Cerebellar cortex (tissue), 1 donor: Measurements from ENCODE around the gene SLC22A15.
"Not testable (repeated sequence)": the region's sequence is repeated elsewhere in the genome, so short reads cannot be mapped to it uniquely, and the experiment has no call there.

Source experiments
- DNase-seq: peaks from one replicate; pipeline ENCODE4 v3.0.0-alpha.2; 2015; ENCODE audit warnings: low spot score

The SLC22A15 gene

DNA sequence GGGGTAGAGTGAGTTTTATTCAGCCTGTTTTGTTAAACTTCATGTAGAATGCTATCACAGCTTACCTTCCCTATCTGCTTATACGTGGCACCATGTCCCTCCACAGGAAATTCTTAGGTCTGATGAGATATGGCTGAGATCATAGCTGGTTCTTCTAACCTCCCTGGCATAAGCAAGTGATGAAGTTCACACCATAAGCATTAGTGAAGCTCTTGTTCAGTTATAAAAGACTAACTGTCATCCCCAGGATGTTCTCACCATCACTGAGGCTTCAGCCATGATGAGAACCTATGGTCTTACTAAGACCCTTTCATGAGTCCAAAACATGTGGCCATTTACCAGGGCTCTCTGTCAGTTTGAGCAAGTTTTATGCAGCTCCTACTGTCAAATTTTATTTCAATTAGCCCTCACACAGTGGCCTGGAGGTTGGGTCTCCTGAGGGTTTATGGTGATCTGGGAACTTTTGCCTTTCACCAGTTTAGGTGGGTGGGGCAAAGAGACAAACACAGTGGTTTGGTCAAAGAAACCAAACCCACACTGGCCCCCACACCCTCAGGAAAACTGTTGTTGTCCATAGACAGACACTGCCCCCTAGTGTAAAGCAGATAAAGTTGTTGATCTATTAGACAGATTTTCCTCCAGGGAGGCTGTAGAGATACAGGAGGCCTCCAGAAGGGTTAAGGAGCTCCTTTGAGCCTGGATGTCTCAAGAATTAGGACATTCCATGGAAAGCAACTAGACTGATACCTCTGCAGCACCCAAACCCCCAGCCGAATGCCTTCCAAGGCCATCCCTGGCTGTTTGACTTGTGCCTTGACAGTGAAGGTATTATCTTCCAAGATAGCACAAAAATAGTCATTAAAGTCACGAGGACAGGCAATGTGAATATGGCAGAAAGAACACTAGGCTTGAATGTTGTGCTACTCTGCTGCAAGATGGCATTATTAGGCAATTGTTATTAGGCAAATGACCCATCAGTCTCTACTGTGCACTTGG lies 5.0 kb downstream of the SLC22A15 start:
- DNase-seq = peak; percentile 68

DNA sequence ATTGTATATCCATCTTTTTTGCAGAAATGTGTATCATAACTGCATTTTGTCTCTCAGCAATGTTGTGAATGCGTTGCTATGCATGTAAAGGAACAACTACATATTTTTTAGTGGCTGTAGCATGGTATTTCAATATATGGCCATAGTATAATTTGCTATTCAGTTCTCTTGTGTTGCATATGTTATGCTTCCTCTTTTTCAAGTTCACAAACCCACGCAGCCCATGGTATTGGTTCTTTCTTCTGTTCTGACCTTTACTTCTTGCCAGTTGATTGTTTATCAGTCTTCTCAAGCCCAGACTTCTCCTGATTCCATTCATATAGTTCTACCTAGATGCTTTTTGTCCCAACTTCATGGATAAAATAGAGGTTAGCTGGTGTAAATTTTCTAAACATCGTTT lies 6.1 kb downstream of the SLC22A15 start:
- DNase-seq = no peak

DNA sequence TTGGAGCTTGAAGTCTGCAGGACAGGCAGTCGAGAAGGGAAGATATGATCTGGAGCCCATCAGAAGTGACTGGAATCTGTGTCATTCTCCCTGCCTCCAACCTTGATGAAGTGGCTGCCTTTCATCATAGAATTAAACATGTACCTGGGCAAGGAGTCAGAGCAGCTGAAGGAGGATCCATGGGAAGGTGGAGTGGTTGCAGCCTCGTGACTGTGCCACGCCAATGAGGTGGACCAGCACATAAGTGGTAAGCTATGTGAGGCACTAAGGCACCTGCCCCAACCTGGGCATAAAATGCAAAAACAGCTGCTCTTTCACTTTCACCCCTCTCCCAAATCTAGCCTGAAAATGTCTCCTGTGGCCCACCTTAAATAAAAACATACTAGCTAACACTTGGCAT lies 7.3 kb downstream of the SLC22A15 start:
- no peak for DNase-seq

DNA sequence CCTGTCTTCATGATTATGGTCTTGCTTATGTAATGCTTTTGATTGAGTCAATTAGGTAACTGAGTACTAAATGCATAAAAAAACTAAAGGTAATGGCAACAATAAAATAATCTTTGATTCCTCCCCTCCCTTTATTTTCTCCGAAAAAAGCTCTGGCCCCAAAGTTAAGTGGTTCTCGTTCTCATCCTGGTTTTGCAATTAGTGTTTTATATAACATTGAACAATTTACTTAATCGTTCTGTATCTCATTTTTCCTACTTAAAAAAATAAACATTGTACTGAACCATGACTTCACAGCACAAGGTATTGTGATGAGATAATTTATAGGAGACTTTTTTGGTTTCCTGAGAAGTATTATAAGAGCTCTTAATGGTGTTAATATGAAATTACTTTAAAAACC lies 11.3 kb downstream of the SLC22A15 start:
- DNase-seq = no peak

DNA sequence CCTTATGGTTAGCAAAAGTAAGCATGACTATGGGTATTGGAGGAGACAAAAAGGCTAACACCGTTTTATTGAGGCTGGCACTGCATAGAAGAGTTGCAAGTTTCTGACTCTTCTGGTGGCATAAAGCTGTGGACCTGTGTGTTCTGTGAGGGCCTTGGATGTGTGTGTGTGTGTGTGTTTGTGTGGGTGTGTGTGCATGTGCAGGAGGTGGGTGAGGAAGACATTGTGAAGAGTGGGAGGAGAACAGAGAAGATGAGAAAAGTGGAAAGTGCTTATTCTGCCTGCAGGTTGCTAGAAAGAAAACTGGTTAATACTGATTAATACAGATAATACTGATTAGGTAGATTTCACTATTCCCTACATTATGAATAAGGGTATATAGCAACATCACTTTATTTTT lies 12.6 kb downstream of the SLC22A15 start:
- DNase-seq = no peak

DNA sequence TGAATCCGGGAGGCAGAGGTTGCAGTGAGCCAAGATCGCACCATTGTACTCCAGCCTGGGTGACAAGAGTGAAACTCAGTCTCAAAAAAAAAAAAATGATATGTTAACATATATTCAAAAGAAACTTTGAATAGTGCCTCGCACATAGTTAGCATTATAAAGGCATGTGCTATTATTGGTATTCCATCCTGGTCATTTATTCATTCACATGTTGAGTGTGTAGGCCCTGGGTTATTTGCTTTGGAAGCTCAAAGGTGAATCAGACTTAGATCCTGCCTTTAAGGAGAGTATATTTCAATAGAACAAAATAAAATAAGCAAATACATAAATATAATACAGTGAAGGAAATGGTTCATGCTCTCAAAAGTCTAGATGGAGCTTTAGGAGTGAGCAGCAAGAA lies 13.4 kb downstream of the SLC22A15 start:
- no peak for DNase-seq

DNA sequence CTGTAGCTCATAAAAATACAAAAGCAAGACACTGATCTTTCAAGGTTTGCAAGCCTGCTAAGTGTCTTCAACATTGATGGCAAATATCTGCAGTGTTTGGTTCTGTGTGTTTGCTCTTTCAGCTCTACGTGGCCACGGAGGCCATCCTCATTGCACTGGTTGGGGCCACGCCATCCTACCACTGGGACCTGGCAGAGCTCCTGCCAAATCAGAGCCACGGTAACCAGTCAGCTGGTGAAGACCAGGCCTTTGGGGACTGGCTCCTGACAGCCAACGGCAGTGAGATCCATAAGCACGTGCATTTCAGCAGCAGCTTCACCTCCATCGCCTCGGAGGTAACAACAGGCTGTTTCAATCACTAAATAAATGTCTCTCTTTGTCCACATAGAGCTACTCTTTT lies 15.6 kb downstream of the SLC22A15 start:
- no peak for DNase-seq

DNA sequence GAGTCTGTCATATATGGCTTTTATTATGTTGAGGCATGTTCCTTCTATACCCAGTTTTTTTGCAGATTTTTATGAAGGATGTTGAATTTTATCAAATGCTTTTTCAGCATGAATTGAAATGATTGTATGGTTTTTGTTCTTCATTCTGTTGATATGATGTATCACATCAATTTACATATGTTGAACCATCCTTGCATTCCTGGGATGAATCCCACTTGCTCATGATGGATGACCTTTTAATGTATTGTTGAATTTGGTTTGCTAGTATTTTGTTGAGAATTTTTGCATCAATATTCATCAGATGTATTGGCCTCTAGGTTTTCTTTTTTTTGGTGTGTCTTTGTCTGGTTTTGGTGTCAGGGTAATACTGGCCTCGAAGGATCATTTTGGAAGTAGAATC lies 21.6 kb downstream of the SLC22A15 start:
- not testable (repeated sequence) for DNase-seq

DNA sequence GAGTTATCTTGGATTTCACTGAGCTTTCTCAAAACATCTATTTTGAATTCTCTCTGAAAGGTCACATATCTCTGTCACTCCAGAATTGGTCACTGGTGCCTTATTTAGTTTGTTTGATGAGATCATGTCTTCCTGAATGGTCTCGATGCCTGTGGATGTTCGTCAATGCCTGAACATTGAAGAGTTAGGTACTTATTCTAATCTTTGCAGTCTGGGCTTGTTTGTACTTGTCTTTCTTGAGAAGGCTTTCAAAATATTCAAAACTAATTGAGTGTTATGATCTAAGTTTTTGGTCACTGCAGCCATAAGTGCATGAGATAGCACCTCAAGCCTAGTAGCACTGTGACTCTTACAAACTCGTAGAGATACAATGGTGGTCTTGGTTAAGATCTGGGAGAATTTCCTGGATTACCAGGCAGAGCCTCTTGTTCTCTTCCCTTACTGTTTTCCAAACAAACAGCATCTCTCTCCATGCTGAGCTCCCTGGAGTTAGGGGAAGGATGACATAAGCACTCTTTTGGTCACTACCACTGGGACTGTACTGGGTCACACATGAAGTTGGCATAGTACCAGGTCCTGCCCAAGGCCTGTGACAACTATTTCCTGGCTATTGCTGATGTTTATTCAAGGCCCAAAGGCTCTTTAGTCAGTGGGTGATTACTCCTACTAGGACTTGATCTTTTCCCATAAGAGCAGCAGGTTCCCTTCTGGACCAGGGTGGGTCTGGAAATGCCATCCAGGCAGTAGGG lies 25.6 kb downstream of the SLC22A15 start:
- DNase-seq = no peak

DNA sequence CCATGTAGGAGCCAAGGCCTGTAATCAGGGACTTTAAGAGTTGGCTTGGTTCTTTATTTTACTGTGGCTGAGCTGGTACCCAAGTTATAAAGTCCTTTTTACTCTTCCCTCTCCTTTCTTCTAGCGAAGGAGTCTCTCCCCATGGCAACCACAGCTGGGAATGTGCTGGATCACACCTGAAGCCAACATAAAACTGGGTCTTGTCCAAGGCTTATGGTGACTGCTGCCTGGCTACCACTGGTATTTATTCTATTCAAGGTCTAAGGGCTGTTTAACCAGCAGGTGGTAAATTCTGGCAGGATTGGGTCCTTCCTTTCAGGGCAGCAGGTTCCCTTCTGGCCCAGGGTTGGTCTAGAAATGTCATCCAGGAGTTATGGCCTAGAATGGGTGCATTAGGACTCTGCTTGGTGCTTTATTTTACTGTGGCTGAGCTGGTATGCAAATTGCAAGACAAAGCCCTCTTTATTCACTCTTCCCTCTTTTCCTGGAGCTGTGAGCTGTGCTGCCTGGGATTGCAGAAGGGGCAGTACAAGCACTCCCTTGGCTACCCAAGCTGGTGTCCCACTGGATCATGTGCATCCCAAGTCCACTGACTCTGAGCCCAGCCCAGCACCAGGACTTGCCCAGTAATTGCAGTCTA lies 26.6 kb downstream of the SLC22A15 start:
- DNase-seq = no peak

DNA sequence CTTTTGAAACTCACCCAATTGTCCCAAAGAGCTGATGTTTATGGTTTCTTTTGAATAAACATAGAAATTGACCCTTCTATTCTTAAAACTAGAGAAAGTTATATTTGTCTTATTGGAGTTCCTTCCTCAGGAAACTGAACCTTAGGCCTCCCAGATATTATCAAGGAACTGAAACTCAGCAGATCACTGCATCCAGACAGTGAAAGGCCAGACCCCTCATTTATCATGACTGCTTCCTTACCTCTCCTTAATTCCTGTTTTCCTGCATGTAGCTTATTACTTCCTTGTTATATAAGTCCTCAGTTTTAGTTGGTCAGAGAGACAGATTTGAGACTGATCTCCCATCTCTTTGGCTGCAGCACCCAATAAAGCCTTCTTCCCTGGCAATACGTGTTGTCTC lies 27.5 kb downstream of the SLC22A15 start:
- DNase-seq = no peak

DNA sequence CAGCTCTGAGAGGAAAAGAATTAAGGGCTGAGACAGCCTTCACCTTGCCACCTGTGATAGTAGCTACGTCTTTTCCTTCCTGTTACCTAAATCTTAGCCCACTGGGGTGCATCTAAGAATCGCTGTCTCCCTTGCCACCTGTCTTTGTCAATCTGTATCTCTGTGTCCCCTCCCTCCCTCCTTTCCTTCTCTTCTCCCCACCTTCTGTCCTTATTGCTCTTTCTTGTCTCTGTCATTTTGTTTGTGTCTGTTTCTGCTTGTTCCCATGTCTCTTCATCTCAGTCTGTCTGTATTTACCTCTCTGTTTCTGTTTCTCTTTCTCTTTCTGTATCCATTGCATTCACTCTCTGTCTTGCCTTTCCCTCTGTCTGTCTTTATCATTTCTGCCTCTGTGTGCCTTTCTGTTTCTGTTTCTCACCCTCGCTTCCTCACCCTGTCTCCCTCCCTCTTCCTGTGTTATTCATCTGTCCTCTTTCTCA lies 30.2 kb downstream of the SLC22A15 start:
- no peak for DNase-seq

DNA sequence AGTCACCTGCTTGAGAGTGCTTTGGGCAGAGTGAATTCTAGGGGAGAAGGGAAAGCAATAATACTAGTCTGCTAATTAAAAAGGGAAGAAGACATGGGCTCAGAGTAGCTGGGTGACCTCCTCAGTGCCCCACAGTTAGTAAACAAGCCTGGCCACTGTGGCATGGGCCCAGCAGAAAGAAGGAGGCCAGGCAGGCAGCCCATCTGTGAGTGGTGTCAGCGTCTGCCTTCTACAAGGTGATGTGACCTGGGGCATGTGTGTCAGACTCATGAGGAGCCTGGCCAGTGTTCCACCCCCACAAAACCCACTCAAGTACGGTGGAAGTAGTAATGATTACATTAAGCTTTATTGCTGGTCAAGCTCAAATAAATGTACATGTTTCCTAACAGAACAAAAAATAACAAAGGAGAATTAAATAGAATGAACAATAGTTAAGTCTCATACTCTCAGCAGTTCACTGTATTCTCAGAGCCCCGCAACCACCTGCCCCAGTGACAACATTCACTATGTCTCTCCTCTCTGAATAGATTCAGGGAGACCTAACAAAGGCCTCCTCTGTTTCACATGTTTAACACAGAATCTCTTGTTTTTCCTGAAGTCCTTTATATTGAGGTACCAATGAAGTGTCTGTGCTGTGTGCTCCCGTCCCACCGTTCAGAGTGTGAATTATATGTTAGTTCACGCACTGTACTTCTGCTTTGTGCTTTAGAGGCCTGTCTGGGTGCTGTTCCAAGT lies 32.5 kb downstream of the SLC22A15 start:
- DNase-seq = peak; percentile 27

DNA sequence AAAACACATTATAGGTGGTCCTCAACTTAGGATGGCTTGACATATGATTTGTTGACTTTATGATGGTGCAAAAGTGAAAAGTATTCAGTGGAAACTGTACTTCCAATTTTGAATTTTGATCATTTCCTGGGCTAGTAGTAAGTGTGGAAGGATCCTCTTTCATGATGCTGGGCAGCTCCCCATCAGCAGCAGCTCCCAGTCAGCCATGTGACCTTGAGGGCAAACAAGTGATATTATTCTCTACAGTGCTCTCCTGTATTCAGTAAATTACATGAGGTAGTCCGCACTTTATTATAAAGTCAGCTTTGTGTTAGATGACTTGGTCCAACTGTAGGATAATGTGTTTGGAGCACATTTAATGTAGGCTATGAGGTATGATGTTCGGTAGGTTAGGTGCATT lies 36.4 kb downstream of the SLC22A15 start:
- no peak for DNase-seq

DNA sequence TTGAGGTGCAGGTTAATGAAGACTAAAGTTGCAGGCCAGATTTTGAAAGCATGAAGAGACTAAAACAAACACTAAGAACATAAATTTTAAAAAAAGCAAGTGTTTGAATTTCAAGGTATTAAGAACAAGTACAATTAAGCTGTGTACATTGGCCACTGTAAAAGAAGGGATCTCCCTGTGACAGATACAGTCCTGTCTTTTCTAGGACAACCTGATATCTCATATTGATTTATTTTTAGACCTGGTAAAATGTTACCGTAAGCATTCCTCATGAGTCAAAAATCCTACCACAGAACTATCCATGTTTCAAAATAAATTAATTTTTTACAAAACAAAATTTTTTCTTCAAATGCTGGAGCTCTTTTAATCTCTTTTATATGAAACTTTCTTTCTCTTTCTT lies 39.4 kb downstream of the SLC22A15 start:
- DNase-seq = no peak

DNA sequence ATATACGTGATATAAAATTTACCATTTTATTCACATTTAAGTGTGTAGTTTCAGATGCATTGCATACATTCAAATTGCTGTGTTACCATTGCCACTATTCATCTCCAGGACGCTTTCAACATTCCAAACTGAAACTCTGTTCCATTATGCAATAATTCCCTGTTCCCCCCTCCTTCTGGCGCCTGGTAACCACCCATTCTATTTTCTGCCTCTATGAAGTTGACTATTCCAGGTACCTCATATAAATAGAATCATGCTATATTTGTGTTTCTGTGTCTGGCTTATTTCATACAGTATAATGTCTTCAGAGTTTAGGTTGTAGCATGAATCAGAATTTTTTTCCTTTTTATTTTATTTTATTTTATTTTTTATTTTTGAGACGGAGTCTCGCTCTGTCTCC lies 41.7 kb downstream of the SLC22A15 start:
- DNase-seq = no peak

DNA sequence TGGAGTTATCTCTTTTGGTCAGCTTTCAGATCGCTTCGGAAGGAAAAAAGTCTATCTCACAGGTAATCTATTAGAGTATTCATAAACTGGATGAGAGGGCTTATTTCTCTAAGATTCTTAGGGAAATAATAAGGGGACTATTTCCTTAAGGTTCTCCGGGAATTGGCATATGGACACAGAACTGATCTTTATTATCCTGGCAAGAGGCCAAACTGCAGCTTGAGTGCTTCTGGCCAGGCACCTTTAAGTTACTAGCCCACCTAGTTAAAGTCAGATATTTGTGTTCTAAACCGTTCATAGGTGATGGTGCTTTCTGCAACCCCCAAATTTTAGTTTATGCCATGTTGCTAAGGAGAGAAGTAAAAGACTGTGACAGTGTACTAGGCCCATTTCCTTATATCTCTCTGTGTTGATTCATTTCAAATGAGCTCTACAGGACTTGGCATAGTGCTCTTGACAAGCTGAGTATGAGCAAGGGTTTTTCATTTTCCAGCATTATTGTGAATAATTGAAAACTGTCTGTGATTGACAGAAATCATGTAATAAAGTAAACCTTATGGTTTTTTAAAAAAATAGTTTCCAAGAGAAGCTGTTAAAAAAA lies 43.4 kb downstream of the SLC22A15 start:
- DNase-seq = no peak

DNA sequence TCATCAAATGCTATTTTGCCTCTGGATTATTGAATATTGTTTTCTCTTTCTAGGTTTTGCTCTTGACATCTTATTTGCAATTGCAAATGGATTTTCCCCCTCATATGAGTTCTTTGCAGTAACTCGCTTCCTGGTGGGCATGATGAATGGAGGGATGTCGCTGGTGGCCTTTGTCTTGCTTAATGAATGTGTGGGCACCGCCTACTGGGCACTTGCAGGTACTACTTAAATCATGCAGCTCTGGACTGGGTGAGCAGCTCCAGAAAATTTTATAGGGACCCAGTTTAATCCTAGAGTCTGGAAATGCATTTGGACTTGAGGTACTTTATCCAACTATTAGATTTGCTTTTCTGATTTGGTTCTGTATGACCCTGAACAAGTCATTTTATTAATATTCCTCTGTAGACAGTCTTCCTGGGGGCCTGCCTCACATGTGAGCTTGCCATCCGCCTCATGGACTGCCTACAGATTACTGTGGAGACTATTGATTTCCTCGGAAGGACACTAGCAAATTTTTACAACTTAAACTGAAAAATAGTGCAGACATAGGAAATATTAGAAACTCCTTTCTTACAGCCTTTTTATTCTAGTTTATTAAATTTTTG lies 44.5 kb downstream of the SLC22A15 start:
- peak; percentile 64 for DNase-seq

DNA sequence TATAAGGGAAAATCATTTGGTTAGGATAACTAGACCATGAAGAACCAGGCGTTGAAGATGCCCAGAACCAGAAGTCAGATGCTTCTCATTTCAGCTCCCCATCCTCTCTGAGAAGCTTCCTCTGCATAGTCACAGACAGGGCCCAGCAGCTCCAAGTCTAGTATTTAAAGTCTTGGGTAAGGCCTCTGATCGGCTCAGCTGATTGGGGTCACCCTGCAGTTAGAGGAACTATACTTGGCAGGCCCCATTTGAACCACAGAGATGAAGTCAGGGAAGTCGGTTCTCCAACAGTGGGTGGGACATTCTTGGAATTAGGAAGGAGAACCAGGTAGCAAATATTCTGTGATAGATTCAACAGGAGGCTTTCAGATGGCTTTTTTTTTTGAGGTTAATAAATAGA lies 48.3 kb downstream of the SLC22A15 start:
- DNase-seq = no peak

DNA sequence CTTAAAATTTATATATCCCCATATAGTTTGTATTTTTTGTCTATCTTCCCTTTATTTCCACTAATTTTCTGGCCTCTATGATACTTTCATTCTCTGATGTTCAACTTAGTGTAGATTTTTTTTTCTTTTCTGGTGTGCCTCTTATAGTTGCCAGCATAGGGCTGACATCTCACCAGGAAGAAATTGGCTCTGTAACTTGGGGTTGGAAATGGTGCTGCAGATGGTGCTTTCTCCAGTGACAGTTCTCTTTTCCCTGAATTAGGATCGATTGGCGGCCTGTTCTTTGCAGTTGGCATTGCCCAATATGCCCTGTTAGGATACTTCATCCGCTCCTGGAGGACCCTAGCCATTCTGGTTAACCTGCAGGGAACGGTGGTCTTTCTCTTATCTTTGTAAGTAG lies 50.3 kb downstream of the SLC22A15 start:
- DNase-seq = peak; percentile 60

DNA sequence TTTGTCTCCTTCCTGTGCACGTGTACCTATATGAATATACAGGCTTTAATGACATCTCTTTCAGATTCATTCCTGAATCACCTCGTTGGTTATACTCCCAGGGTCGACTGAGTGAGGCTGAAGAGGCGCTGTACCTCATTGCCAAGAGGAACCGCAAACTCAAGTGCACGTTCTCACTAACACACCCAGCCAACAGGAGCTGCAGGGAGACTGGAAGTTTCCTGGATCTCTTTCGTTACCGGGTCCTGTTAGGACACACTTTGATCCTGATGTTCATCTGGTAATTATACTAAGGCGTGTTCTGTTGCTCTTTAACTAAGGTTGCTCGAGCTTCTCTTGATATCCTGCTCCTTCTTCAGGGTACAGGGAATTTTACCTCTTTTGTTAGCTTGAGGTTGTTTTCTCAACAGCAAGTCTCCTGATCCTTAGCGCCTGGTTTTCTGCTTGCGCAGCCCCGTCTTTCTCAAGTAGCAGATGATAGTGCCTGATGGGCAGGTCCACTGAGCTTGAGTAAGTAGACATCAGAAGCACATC lies 55.1 kb downstream of the SLC22A15 start:
- no peak for DNase-seq
